Measurements from ENCODE around the gene CNNM1.

GRCh38 chr10:99369126-99369525, 40.0 kb downstream of the CNNM1 start:
- TF ChIP-seq PKNOX1 (IDR thresholded peaks at IDR 0.05) (no peak), HDGF (IDR thresholded peaks at IDR 0.05; ENCODE audit: borderline replicate concordance) (no peak), ELF4 (IDR thresholded peaks at IDR 0.05) (no peak), FOXK2 (IDR thresholded peaks at IDR 0.05) (no peak), ZNF384 (IDR thresholded peaks at IDR 0.05) (no peak), TARDBP (IDR thresholded peaks at IDR 0.05) (no peak), FOXM1 (IDR thresholded peaks at IDR 0.05; ENCODE audit: borderline replicate concordance) (no peak), L3MBTL2 (conservative IDR thresholded peaks at IDR 0.05) (no peak), SUZ12 (IDR thresholded peaks at IDR 0.05) (no peak), LEF1 (IDR thresholded peaks at IDR 0.05; ENCODE audit: borderline replicate concordance) (no peak), FOXA1 (IDR thresholded peaks at IDR 0.05) (no peak)

Data from HEK293T (cell line).